GM23338 (cell line): Measurements from ENCODE around the gene FUT6. TPM values are rescaled to one million over a fixed set of nuclear protein-coding genes. Genes with fewer than 3 reads are reported as not detected.

ENCODE experiments used
- ATAC-seq: fragments of 200-7000 bp; cut with Tn5 transposase; 3 replicates; pipeline ENCODE4 v1.9.1; 2020
- DNase-seq: peaks from one replicate; pipeline ENCODE4 v3.0.0-alpha.2; 2015; ENCODE audit warnings: low spot score
- H2AFZ ChIP-seq: fragments of 200-600 bp; sonication (generic); 2 replicates; pipeline ENCODE4 v1.8.0; 2016; ENCODE audit warnings: antibody characterized with exemption, mild to moderate bottlenecking, moderate library complexity
- H3F3A ChIP-seq: fragments of 200-600 bp; sonication (generic); replicated peaks from 2 replicates; pipeline ENCODE4 v1.8.0; 2017; ENCODE audit warnings: antibody characterized with exemption, mixed run types, low read depth
- H3K27ac ChIP-seq: fragments of 200-600 bp; sonication (generic); 2 replicates; pipeline ENCODE4 v1.6.1; 2016; ENCODE audit warnings: low read depth
- H3K27me3 ChIP-seq: fragments of 200-600 bp; sonication (generic); 2 replicates; pipeline ENCODE4 v1.8.0; 2016; ENCODE audit warnings: mild to moderate bottlenecking, mixed run types, moderate library complexity; ENCODE audit not compliant: insufficient read depth
- H3K36me3 ChIP-seq: fragments of 200-600 bp; sonication (generic); 2 replicates; pipeline ENCODE4 v1.8.0; 2016; ENCODE audit warnings: mild to moderate bottlenecking; ENCODE audit not compliant: insufficient read depth
- H3K4me1 ChIP-seq: fragments of 200-600 bp; sonication (generic); 2 replicates; pipeline ENCODE4 v1.8.0; 2016; ENCODE audit warnings: mild to moderate bottlenecking, moderate library complexity; ENCODE audit not compliant: insufficient read depth
- H3K4me2 ChIP-seq: fragments of 200-600 bp; sonication (generic); 2 replicates; pipeline ENCODE4 v1.7.1; 2017; ENCODE audit warnings: mixed run types
- H3K4me3 ChIP-seq: fragments of 200-600 bp; sonication (generic); 2 replicates; pipeline ENCODE4 v1.6.1; 2016; ENCODE audit warnings: mixed run types
- H3K79me2 ChIP-seq: fragments of 200-600 bp; sonication (generic); replicated peaks from 2 replicates; pipeline ENCODE4 v1.8.0; 2017; ENCODE audit warnings: mild to moderate bottlenecking; ENCODE audit not compliant: insufficient read depth
- H3K9me2 ChIP-seq: fragments of 200-600 bp; sonication (generic); 2 replicates; pipeline ENCODE4 v1.8.0; 2017; ENCODE audit not compliant: insufficient read depth
- H4K20me1 ChIP-seq: fragments of 200-600 bp; sonication (generic); replicated peaks from 2 replicates; pipeline ENCODE4 v1.8.0; 2017; ENCODE audit warnings: mild to moderate bottlenecking; ENCODE audit not compliant: insufficient read depth
- H3K27ac Mint-ChIP-seq: 2 replicates; pipeline ENCODE4 v1.8.0; 2020; ENCODE audit warnings: inconsistent platforms, mild to moderate bottlenecking, moderate library complexity, mixed read lengths
- H3K27me3 Mint-ChIP-seq: 3 replicates; pipeline ENCODE4 v1.8.0; 2022; ENCODE audit warnings: low read depth, mild to moderate bottlenecking, moderate library complexity, mixed read lengths, inconsistent platforms; ENCODE audit not compliant: insufficient read depth, poor library complexity
- H3K36me3 Mint-ChIP-seq: 3 replicates; pipeline ENCODE4 v1.8.0; 2021; ENCODE audit warnings: low read depth, mild to moderate bottlenecking, inconsistent platforms, moderate library complexity, mixed read lengths
- H3K4me1 Mint-ChIP-seq: 3 replicates; pipeline ENCODE4 v1.8.0; 2020; ENCODE audit warnings: mild to moderate bottlenecking, inconsistent platforms, mixed read lengths
- H3K4me3 Mint-ChIP-seq: 3 replicates; pipeline ENCODE4 v1.8.0; 2021; ENCODE audit warnings: moderate library complexity, mild to moderate bottlenecking, inconsistent platforms, mixed read lengths
- H3K9me3 Mint-ChIP-seq: 3 replicates; pipeline ENCODE4 v1.8.0; 2020; ENCODE audit warnings: moderate library complexity, mild to moderate bottlenecking, inconsistent platforms, mixed read lengths
- polyA plus RNA-seq: library from polyadenylated mRNA; unstranded; fragments of >200 nt; fragmentation: Nextera tagmentation; extraction: Ambion mirVana; gene quantifications from 2 replicates; pipeline ENCODE4 v1.2.1, GENCODE V29; 2016
- total RNA-seq: library from RNA; depleted of rRNA; stranded (reverse); fragments of >200 nt; shearing (Covaris generic); gene quantifications from 2 replicates; pipeline ENCODE4 v1.2.3, GENCODE V29; 2014
- TF ChIP-seq, protein P1 (sequence below), 2 experiments: fragments of 200-600 bp in 1 of 2; sonication (generic) in 1 of 2; conservative IDR thresholded peaks; 2 replicates each; pipeline versions ENCODE4 v1.5.1 to v1.6.1; 2016 to 2017; ENCODE audit warnings: antibody characterized with exemption in 2 of 2, low read depth in 2 of 2, mild to moderate bottlenecking in 2 of 2, moderate library complexity in 1 of 2
- TF ChIP-seq, protein P2 (sequence below): fragments of 250-450 bp; sonication (Bioruptor Pico); IDR thresholded peaks from 2 replicates; pipeline ENCODE4 v1.5.0; 2020; ENCODE audit warnings: mild to moderate bottlenecking, moderate library complexity

FUT6 gene
- total and polyA plus RNA-seq, 2 experiments from 2014 or later = not detected

DNA sequence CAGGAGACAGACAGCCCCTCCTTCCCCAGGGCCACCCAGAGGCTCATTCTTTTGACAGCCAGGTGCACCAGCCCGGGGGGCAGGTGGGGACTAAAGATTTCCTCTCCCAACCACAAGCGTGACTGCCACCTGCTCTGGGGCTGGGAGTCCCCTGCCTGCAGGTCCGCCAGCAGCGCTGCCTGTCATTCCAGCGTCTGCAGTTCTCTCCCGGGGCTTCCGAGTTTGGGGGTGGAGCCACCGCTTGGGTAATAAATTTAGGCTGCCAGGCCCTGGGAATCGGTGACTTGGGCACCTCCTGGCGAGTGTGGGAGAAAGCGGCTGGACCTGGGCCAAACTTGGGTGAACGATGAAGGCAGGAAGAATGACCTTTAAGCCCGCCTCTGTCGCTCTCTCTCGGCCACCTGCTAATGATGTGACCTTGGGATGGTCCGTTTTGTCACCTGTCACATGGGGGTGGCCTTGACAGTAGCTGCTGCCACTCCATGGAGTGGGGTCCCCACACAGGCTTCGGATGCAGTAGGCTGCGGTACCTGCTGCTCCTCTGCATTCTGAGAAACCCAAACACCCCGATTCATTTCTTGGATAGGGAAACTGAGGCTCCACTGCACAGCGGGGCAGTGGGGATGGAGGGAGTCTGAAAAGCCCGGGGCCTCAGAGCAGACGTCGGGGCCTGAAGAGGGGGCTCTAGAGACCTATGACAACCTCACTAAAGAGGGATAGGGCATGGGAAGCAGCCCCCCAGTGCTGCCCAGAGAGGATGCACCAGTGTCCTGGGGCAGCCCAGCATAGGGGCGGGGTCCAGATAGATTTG lies 12.8 kb downstream of the FUT6 start:
- H2AFZ ChIP-seq = no peak overlapping the region
- no peaks in the 10 kb centered on the region for H3K36me3 ChIP-seq
- H3K9me2 ChIP-seq = no peaks in the 10 kb centered on the region
- no peaks in the 10 kb centered on the region for H3K79me2 ChIP-seq
- peak; percentile 8 for ATAC-seq
- H3K9me3 Mint-ChIP-seq = 0 out of 3 replicates have a peak, but pooled peaks cover 2% of the 10 kb centered on the region
- TF ChIP-seq, protein P1, sequence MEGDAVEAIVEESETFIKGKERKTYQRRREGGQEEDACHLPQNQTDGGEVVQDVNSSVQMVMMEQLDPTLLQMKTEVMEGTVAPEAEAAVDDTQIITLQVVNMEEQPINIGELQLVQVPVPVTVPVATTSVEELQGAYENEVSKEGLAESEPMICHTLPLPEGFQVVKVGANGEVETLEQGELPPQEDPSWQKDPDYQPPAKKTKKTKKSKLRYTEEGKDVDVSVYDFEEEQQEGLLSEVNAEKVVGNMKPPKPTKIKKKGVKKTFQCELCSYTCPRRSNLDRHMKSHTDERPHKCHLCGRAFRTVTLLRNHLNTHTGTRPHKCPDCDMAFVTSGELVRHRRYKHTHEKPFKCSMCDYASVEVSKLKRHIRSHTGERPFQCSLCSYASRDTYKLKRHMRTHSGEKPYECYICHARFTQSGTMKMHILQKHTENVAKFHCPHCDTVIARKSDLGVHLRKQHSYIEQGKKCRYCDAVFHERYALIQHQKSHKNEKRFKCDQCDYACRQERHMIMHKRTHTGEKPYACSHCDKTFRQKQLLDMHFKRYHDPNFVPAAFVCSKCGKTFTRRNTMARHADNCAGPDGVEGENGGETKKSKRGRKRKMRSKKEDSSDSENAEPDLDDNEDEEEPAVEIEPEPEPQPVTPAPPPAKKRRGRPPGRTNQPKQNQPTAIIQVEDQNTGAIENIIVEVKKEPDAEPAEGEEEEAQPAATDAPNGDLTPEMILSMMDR (conservative IDR thresholded peaks at IDR 0.05; ENCODE audit: low read depth in 2 of 2) = peak; percentile 15 to 29; a peak in 3 of 4 replicates
- TF ChIP-seq, protein P2, sequence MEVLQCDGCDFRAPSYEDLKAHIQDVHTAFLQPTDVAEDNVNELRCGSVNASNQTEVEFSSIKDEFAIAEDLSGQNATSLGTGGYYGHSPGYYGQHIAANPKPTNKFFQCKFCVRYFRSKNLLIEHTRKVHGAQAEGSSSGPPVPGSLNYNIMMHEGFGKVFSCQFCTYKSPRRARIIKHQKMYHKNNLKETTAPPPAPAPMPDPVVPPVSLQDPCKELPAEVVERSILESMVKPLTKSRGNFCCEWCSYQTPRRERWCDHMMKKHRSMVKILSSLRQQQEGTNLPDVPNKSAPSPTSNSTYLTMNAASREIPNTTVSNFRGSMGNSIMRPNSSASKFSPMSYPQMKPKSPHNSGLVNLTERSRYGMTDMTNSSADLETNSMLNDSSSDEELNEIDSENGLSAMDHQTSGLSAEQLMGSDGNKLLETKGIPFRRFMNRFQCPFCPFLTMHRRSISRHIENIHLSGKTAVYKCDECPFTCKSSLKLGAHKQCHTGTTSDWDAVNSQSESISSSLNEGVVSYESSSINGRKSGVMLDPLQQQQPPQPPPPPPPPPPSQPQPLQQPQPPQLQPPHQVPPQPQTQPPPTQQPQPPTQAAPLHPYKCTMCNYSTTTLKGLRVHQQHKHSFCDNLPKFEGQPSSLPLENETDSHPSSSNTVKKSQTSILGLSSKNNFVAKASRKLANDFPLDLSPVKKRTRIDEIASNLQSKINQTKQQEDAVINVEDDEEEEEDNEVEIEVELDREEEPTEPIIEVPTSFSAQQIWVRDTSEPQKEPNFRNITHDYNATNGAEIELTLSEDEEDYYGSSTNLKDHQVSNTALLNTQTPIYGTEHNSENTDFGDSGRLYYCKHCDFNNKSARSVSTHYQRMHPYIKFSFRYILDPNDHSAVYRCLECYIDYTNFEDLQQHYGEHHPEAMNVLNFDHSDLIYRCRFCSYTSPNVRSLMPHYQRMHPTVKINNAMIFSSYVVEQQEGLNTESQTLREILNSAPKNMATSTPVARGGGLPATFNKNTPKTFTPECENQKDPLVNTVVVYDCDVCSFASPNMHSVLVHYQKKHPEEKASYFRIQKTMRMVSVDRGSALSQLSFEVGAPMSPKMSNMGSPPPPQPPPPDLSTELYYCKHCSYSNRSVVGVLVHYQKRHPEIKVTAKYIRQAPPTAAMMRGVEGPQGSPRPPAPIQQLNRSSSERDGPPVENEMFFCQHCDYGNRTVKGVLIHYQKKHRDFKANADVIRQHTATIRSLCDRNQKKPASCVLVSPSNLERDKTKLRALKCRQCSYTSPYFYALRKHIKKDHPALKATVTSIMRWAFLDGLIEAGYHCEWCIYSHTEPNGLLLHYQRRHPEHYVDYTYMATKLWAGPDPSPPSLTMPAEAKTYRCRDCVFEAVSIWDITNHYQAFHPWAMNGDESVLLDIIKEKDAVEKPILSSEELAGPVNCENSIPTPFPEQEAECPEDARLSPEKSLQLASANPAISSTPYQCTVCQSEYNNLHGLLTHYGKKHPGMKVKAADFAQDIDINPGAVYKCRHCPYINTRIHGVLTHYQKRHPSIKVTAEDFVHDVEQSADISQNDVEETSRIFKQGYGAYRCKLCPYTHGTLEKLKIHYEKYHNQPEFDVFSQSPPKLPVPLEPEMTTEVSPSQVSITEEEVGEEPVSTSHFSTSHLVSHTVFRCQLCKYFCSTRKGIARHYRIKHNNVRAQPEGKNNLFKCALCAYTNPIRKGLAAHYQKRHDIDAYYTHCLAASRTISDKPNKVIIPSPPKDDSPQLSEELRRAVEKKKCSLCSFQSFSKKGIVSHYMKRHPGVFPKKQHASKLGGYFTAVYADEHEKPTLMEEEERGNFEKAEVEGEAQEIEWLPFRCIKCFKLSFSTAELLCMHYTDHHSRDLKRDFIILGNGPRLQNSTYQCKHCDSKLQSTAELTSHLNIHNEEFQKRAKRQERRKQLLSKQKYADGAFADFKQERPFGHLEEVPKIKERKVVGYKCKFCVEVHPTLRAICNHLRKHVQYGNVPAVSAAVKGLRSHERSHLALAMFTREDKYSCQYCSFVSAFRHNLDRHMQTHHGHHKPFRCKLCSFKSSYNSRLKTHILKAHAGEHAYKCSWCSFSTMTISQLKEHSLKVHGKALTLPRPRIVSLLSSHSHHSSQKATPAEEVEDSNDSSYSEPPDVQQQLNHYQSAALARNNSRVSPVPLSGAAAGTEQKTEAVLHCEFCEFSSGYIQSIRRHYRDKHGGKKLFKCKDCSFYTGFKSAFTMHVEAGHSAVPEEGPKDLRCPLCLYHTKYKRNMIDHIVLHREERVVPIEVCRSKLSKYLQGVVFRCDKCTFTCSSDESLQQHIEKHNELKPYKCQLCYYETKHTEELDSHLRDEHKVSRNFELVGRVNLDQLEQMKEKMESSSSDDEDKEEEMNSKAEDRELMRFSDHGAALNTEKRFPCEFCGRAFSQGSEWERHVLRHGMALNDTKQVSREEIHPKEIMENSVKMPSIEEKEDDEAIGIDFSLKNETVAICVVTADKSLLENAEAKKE (CRISPR knock-in tag) = no peak
- peaks cover 7% of the 10 kb centered on the region for H3K4me1 Mint-ChIP-seq
- no peaks in the 10 kb centered on the region for H3K27me3 ChIP-seq
- H3K27me3 Mint-ChIP-seq = peaks cover 25% of the 10 kb centered on the region
- no peaks in the 10 kb centered on the region for H4K20me1 ChIP-seq
- H3K27ac Mint-ChIP-seq = no peak overlapping the region
- H3K36me3 Mint-ChIP-seq = no peaks in the 10 kb centered on the region
- peak overlapping the region; percentile 73 for H3K4me2 ChIP-seq
- H3F3A ChIP-seq = no peaks in the 10 kb centered on the region
- peak overlapping the region; percentile 95 for H3K4me3 Mint-ChIP-seq
- H3K4me1 ChIP-seq = peaks cover 4% of the 10 kb centered on the region; the same call in 1 of the 2 replicates
- H3K4me3 ChIP-seq = peak overlapping the region; percentile 86; the same call in 1 of the 2 replicates
- no peak overlapping the region for H3K27ac ChIP-seq
- peak; percentile 85 for DNase-seq
